ENCODE data around the gene SEC14L1.

Gene SEC14L1

GRCh38 chr17:77233127-77233526 lies 92.4 kb downstream of the SEC14L1 start:
- no peak for TF ChIP-seq CTCF (IDR thresholded peaks at IDR 0.05; ENCODE audit: low read depth, low read length)
- no peak for DNase-seq (ENCODE audit: extremely low read depth, low read depth)

- DNase-seq (ENCODE audit: extremely low read depth, low read depth), result no peak
These were observed 93.0 kb downstream of the SEC14L1 start for GRCh38 chr17:77233635-77234334.

GRCh38 chr17:77234695-77235094 lies 93.9 kb downstream of the SEC14L1 start:
- no peak for DNase-seq (ENCODE audit: extremely low read depth, low read depth)
- TF ChIP-seq CTCF (IDR thresholded peaks at IDR 0.05; ENCODE audit: low read depth, low read length), result no peak

More at GRCh38 chr17:77233635-77234334, 93.0 kb downstream of the SEC14L1 start:
- no peak for TF ChIP-seq CTCF (IDR thresholded peaks at IDR 0.05; ENCODE audit: low read depth, low read length)

GRCh38 chr17:77235370-77235941 lies 94.7 kb downstream of the SEC14L1 start:
- TF ChIP-seq CTCF (IDR thresholded peaks at IDR 0.05; ENCODE audit: low read depth, low read length), result no peak
- peak; percentile 46 for DNase-seq (ENCODE audit: extremely low read depth, low read depth)

GRCh38 chr17:77237232-77238008 lies 96.7 kb downstream of the SEC14L1 start:
- TF ChIP-seq CTCF (IDR thresholded peaks at IDR 0.05; ENCODE audit: low read depth, low read length), result no peak
- DNase-seq (ENCODE audit: extremely low read depth, low read depth), result no peak

GRCh38 chr17:77240976-77241375 lies 100.2 kb downstream of the SEC14L1 start:
- TF ChIP-seq CTCF (IDR thresholded peaks at IDR 0.05; ENCODE audit: low read depth, low read length), result no peak
- DNase-seq (ENCODE audit: extremely low read depth, low read depth), result no peak
